Subcutaneous adipose tissue (tissue), 4 donors: Measurements from ENCODE around the gene FOXP2. TPM values are rescaled to one million over a fixed set of nuclear protein-coding genes. Genes with fewer than 3 reads are reported as not detected.

Source experiments
- CTCF ChIP-seq: fragments of 450-650 bp; IDR thresholded peaks from one replicate; pipeline ENCODE4 v1.5.1; 2016; ENCODE audit warnings: low read depth, mild to moderate bottlenecking, control low read depth, antibody characterized with exemption, moderate library complexity
- total RNA-seq, 4 donors: library from RNA; depleted of rRNA; stranded (reverse); fragments of >200 nt; gene quantifications; one replicate each; pipeline ENCODE4 v1.1.0, GENCODE V29; 2016

Gene FOXP2
- total RNA-seq, 4 donors from 2014 or later, result 11.3 to 20.1 (median 16.1) TPM

GRCh38 chr7:114450431-114450830 is 35.8 kb downstream of the FOXP2 start:
- no peak for TF ChIP-seq CTCF

DNA sequence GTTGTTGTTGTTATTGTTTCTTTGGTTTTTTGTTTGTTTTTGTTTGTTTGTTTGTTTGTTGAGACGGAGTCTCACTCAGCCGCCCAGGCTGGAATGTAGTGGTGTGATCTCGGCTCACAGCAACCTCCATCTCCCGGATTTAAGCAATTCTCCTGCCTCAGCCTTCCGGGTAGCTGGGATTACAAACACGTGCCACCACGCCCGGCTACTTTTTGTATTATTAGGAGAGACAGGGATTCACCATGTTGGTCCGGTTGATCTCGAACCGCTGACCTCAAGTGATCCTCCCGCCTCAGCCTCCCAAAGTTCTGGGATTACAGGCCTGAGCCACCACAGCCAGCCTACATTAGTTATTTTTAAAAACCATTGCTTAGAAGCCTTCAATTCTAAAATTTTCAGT is 45.0 kb downstream of the FOXP2 start:
- no peak for TF ChIP-seq CTCF

- no peak for TF ChIP-seq CTCF
Measured at GRCh38 chr7:114460021-114460420, 45.4 kb downstream of the FOXP2 start.

DNA sequence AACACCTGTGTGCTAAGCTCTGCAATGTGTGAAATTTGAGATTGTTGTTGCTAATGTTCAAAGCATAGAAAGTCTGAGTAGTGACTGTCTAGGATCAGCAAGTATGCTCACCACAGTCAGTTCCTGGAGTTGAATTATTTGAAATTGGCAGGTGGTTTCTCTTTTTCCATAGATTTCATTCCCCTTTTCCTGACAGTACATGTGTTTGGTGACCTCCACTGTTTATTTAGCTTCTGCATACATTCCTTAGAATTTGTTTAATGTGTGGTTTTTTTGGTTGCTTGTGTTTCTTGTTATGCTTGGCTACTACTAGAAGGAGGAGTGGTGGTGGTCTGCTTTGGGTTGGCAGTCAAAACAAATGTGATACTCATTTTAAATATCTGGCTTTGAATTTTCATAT is 52.3 kb downstream of the FOXP2 start:
- no peak for TF ChIP-seq CTCF

- TF ChIP-seq CTCF, result no peak
Measured at GRCh38 chr7:114468844-114469243, 54.2 kb downstream of the FOXP2 start.

DNA sequence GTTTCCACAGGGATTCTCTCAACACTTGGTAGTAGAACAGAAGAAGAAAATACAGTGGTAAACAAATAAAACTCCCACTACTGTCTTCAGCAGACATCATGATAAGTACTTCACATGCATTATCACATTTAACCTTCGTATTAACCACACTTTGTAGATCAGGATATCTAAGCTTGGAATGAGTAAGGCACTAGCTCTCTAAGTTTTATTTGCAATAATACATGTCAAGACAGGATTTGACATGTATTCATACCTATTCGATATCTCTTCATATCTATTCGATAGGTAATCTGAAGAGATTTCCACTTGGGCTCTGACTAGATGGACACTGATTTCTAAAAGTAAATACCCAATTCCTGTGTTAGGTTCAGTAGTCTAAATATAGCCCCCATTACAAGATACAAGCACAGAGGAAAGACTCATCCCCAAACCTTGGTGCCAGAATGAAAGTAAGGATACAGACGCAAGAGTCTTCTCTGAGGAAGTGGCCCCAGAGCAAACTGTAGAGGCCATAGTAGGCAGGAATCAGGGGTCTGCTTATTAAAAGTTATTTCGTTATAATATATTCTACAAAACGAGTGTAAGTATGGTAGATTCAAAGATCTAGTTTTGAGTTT is 58.4 kb downstream of the FOXP2 start:
- no peak for TF ChIP-seq CTCF

GRCh38 chr7:114478384-114478783 is 63.8 kb downstream of the FOXP2 start:
- TF ChIP-seq CTCF, result no peak
